Measurements from ENCODE around the gene ST3GAL6.
A peak's percentile ranks its signal among the peaks of the same experiment; 100 is the strongest.

ST3GAL6 gene

GRCh38 chr3:98770261-98771039, 7.3 kb downstream of the ST3GAL6 start:
- no peak overlapping the region for H3K4me3 ChIP-seq
- peak overlapping the region in 1 of 2 donors; percentile 31 for H3K27ac ChIP-seq
- no peak for TF ChIP-seq CTCF (IDR thresholded peaks at IDR 0.05)
- no peak for DNase-seq (ENCODE audit: low spot score)

DNA sequence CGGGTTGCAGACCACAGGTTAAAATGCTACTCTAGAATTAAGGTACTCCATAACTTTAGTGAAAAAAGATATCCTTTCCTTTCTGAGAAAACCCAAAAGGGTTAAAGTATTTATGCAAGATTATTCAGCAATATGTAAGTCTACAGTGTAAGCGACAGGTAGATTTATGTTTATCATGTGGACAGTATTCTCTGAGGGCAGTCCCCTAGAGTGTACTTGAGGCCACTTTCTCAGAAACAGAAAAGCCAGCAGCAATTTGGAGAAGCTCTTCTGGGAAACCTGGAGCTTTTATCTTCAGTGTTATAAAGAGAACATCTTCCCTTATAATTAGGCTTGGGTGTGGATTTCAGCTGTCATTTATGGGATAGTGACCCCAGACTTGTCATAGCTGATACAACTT, 8.9 kb downstream of the ST3GAL6 start:
- H3K4me3 ChIP-seq, result no peak overlapping the region
- TF ChIP-seq CTCF (IDR thresholded peaks at IDR 0.05), result no peak

DNA sequence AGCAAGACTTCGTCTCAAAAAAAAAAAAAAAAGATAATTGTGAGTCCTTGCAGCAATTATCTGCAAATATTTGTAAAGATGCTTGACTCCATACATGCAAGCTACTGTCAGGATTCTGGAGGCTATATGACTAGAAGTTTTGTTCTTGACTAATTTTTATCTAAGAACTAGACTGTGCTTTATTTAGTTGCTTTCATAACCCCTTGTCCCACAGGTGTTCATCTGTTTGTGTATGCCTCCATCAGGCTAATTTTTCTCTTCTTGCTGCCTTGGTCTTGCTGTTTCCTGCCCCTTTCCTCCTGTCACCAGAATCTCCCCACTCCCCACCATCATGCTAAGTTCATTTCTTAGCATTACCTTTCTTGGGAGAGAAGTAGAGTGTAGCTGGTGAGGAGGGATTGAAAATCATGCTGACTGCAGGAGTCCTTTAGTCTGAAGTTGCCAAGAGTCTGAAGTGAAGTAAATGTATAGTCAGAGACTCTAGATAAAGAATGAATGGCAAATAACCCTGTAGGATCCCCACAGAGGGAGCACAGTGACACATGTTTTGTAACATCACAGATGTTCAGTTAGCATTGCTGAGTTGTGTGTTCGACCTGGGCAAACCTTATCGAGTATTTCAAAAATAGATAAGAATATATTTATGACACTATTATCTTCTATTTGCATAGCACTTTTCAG, 12.5 kb downstream of the ST3GAL6 start:
- no peak for TF ChIP-seq CTCF (IDR thresholded peaks at IDR 0.05)
- Histone ChIP-seq H3K4me3 (no peak overlapping the region), H3K27ac (peak overlapping the region in 1 of 2 donors; percentile 26)
- DNase-seq (ENCODE audit: low spot score), result no peak

More for the DNA sequence above, 8.9 kb downstream of the ST3GAL6 start:
- no peak overlapping the region for H3K27ac ChIP-seq
- no peak for DNase-seq (ENCODE audit: low spot score)

- Histone ChIP-seq H3K4me3 (no peak overlapping the region), H3K27ac (peak overlapping the region in 1 of 2 donors; percentile 26)
- no peak for DNase-seq (ENCODE audit: low spot score)
- TF ChIP-seq CTCF (IDR thresholded peaks at IDR 0.05), result no peak
Measured at GRCh38 chr3:98776140-98776493, 13.0 kb downstream of the ST3GAL6 start.

GRCh38 chr3:98777286-98777685, 14.1 kb downstream of the ST3GAL6 start:
- no peak overlapping the region for H3K4me3 ChIP-seq
- peak overlapping the region in 1 of 2 donors; percentile 66 for H3K27ac ChIP-seq
- no peak for DNase-seq (ENCODE audit: low spot score)
- TF ChIP-seq CTCF (IDR thresholded peaks at IDR 0.05), result no peak

DNA sequence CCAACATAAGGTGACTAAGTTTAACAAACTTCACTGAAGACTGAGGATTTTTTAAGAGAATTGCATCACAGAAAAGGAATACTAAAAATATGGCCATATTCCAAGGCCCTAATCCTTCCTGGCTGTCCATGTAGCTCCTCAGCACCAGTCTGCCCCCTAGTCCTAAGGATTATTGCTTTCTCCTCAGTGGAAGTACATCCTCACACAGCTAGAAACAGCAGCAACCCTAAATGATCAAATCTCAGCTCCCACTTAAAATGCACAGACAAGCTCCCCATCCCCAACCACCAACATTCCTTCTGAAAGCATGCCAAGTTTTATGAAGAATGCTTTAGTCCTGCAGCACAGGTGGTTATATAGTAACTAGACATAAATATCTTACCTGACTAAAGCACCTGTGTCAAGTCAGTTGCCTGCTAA, 14.7 kb downstream of the ST3GAL6 start:
- no peak for DNase-seq (ENCODE audit: low spot score)

More for the DNA sequence above, 14.7 kb downstream of the ST3GAL6 start:
- Histone ChIP-seq H3K4me3 (no peak overlapping the region), H3K27ac (peak overlapping the region in 1 of 2 donors; percentile 66)
- TF ChIP-seq CTCF (IDR thresholded peaks at IDR 0.05), result no peak
